Measurements from ENCODE around the gene SIRT2. TPM values are rescaled to one million over a fixed set of nuclear protein-coding genes. Genes with fewer than 3 reads are reported as not detected.
"Not testable (repeated sequence)": the region's sequence is repeated elsewhere in the genome, so short reads cannot be mapped to it uniquely, and the experiment has no call there.

SIRT2 gene
- polyA plus RNA-seq, 1 donor, result 104 TPM

- no peak for DNase-seq (ENCODE audit: low read depth)
These were observed 501 bp downstream of the SIRT2 start for GRCh38 chr19:38898788-38899446.

- no peak for DNase-seq (ENCODE audit: low read depth)
These were observed 4.5 kb downstream of the SIRT2 start for GRCh38 chr19:38894968-38895367.

GRCh38 chr19:38893341-38893771 lies 6.1 kb downstream of the SIRT2 start:
- DNase-seq (ENCODE audit: low read depth), result no peak

- no peak for DNase-seq (ENCODE audit: low read depth)
These were observed 6.6 kb downstream of the SIRT2 start for GRCh38 chr19:38892841-38893240.

GRCh38 chr19:38891771-38892170 lies 7.6 kb downstream of the SIRT2 start:
- no peak for DNase-seq (ENCODE audit: low read depth)

- DNase-seq (ENCODE audit: low read depth), result no peak
These were observed 8.7 kb downstream of the SIRT2 start for GRCh38 chr19:38890686-38891085.

GRCh38 chr19:38889803-38890202 lies 9.6 kb downstream of the SIRT2 start:
- no peak for DNase-seq (ENCODE audit: low read depth)

GRCh38 chr19:38888876-38889275 lies 10.5 kb downstream of the SIRT2 start:
- DNase-seq (ENCODE audit: low read depth), result no peak

- not testable (repeated sequence) for DNase-seq (ENCODE audit: low read depth)
These were observed 14.7 kb downstream of the SIRT2 start for GRCh38 chr19:38884691-38885090.

GRCh38 chr19:38883286-38883685 lies 16.1 kb downstream of the SIRT2 start:
- no peak for DNase-seq (ENCODE audit: low read depth)

- no peak for DNase-seq (ENCODE audit: low read depth)
These were observed 18.4 kb downstream of the SIRT2 start for GRCh38 chr19:38880882-38881609.

GRCh38 chr19:38880076-38880881 lies 19.1 kb downstream of the SIRT2 start:
- no peak for DNase-seq (ENCODE audit: low read depth)

GRCh38 chr19:38879400-38879751 lies 20.0 kb downstream of the SIRT2 start:
- no peak for DNase-seq (ENCODE audit: low read depth)

- no peak for DNase-seq (ENCODE audit: low read depth)
These were observed 20.6 kb downstream of the SIRT2 start for GRCh38 chr19:38878575-38879399.

GRCh38 chr19:38877781-38878574 lies 21.4 kb downstream of the SIRT2 start, which contains the start of gene RINL:
Gene RINL (minus strand): TSS chr19:38878275. CDS start chr19:38876742, 1,533 bp downstream.
- no peak for DNase-seq (ENCODE audit: low read depth)

- no peak for DNase-seq (ENCODE audit: low read depth)
These were observed 23.6 kb downstream of the SIRT2 start for GRCh38 chr19:38875656-38876395.

GRCh38 chr19:38873400-38873799 lies 26.0 kb downstream of the SIRT2 start:
- not testable (repeated sequence) for DNase-seq (ENCODE audit: low read depth)

- DNase-seq (ENCODE audit: low read depth), result no peak
These were observed 28.8 kb downstream of the SIRT2 start for GRCh38 chr19:38870612-38871011.

- no peak for DNase-seq (ENCODE audit: low read depth)
These were observed 29.4 kb downstream of the SIRT2 start for GRCh38 chr19:38869836-38870607.

Measured in forelimb muscle (tissue), 1 donor.